CD8-positive, alpha-beta memory T cell (primary cell): Measurements from ENCODE around the gene HAUS3. TPM values are rescaled to one million over a fixed set of nuclear protein-coding genes. Genes with fewer than 3 reads are reported as not detected.

Source experiments
- CTCF ChIA-PET: fragments of 350-600 bp; sonication (Branson Sonifier 250); formaldehyde crosslinking; loops from one replicate; lab custom pipeline; 2021; ENCODE audit warnings: antibody characterized with exemption; lab: Charles Lee
- POLR2A ChIA-PET: fragments of 350-600 bp; sonication (Branson Sonifier 250); formaldehyde crosslinking; loops from one replicate; lab custom pipeline; 2021; ENCODE audit warnings: antibody characterized with exemption; lab: Charles Lee
- DNase-seq, 5 donors: peaks; one replicate each; pipeline versions ENCODE4 v3.0.0 to v3.0.0-alpha.2; 2020 to 2022; ENCODE audit warnings: mixed read lengths in 1 of 5
- H3K27ac ChIP-seq: one replicate; pipeline ENCODE4 v1.7.0; 2013; ENCODE audit warnings: low read depth, mild to moderate bottlenecking, low read length, moderate library complexity
- H3K27me3 ChIP-seq: 2 replicates; pipeline ENCODE4 v1.7.0; 2013; ENCODE audit warnings: low read length, mild to moderate bottlenecking; ENCODE audit not compliant: insufficient read depth, poor library complexity, severe bottlenecking
- H3K36me3 ChIP-seq: 2 replicates; pipeline ENCODE4 v1.7.0; 2013; ENCODE audit warnings: mild to moderate bottlenecking, low read length, moderate library complexity; ENCODE audit not compliant: insufficient read depth
- H3K4me1 ChIP-seq: 2 replicates; pipeline ENCODE4 v1.7.0; 2013; ENCODE audit warnings: mild to moderate bottlenecking, low read length, moderate library complexity; ENCODE audit not compliant: insufficient read depth
- H3K4me3 ChIP-seq: 2 replicates; pipeline ENCODE4 v1.7.0; 2013; ENCODE audit warnings: mild to moderate bottlenecking, low read length
- H3K9me3 ChIP-seq: 2 replicates; pipeline ENCODE4 v1.7.0; 2013; ENCODE audit warnings: mild to moderate bottlenecking, low read length
- H3K27ac Mint-ChIP-seq, 8 donors: one replicate each; pipeline ENCODE4 v1.8.0; 2020 to 2021; ENCODE audit warnings: mixed read lengths in 8 of 8, mild to moderate bottlenecking in 6 of 8, inconsistent platforms in 3 of 8, moderate library complexity in 3 of 8
- H3K27me3 Mint-ChIP-seq, 2 donors: one replicate each; pipeline ENCODE4 v1.8.0; 2020 to 2021; ENCODE audit warnings: mixed read lengths in 2 of 2, mild to moderate bottlenecking in 1 of 2, moderate library complexity in 1 of 2
- H3K36me3 Mint-ChIP-seq, 3 donors: one replicate each; pipeline ENCODE4 v1.8.0; 2020 to 2021; ENCODE audit warnings: mixed read lengths in 3 of 3, inconsistent platforms in 1 of 3, mild to moderate bottlenecking in 1 of 3
- H3K4me1 Mint-ChIP-seq, 3 donors: one replicate each; pipeline ENCODE4 v1.8.0; 2020 to 2021; ENCODE audit warnings: mixed read lengths in 3 of 3, inconsistent platforms in 1 of 3, mild to moderate bottlenecking in 1 of 3
- H3K4me3 Mint-ChIP-seq, 7 donors: one replicate each; pipeline ENCODE4 v1.8.0; 2020 to 2021; ENCODE audit warnings: mixed read lengths in 7 of 7, mild to moderate bottlenecking in 6 of 7, moderate library complexity in 4 of 7, inconsistent platforms in 2 of 7
- H3K9me3 Mint-ChIP-seq, 5 donors: one replicate each; pipeline ENCODE4 v1.8.0; 2020 to 2022; ENCODE audit warnings: mixed read lengths in 5 of 5, mild to moderate bottlenecking in 3 of 5, moderate library complexity in 2 of 5, inconsistent platforms in 1 of 5
- polyA plus RNA-seq: library from polyadenylated mRNA; unstranded; fragments of 300-500 nt; fragmentation: Illumina TruSeq; gene quantifications from one replicate; pipeline ENCODE4 v1.2.3, GENCODE V29; 2021
- total RNA-seq, 2 experiments: library from RNA; stranded (reverse); gene quantifications; one replicate each; pipeline ENCODE4 v1.2.3, GENCODE V29; 2021

The HAUS3 gene
- total and polyA plus RNA-seq, 3 experiments from 2014 or later = 23.8 to 26.6 (median 23.9) TPM

- H3K4me1 ChIP-seq = no peaks in the 10 kb centered on the region
- H3K9me3 ChIP-seq = no peaks in the 10 kb centered on the region
- H3K4me3 ChIP-seq = no peak overlapping the region
- Mint-ChIP-seq H3K27me3 (peaks cover 0 to 3% of the 10 kb centered on the region in 2 donors), H3K9me3 (no peaks in the 10 kb centered on the region), H3K36me3 (peaks cover 0 to 16% (median 5%) of the 10 kb centered on the region in 3 donors), H3K4me3 (no peak overlapping the region), H3K27ac (no peak overlapping the region), H3K4me1 (peaks cover 0 to 3% (median 0%) of the 10 kb centered on the region in 3 donors)
- DNase-seq = no peak
- ChIA-PET CTCF (no interaction called here), POLR2A (no interaction called here)
- H3K27ac ChIP-seq = no peak overlapping the region
- H3K36me3 ChIP-seq = no peaks in the 10 kb centered on the region
- H3K27me3 ChIP-seq = no peaks in the 10 kb centered on the region
Measured at GRCh38 chr4:2274320-2275043, 32.6 kb upstream of the HAUS3 start.

DNA sequence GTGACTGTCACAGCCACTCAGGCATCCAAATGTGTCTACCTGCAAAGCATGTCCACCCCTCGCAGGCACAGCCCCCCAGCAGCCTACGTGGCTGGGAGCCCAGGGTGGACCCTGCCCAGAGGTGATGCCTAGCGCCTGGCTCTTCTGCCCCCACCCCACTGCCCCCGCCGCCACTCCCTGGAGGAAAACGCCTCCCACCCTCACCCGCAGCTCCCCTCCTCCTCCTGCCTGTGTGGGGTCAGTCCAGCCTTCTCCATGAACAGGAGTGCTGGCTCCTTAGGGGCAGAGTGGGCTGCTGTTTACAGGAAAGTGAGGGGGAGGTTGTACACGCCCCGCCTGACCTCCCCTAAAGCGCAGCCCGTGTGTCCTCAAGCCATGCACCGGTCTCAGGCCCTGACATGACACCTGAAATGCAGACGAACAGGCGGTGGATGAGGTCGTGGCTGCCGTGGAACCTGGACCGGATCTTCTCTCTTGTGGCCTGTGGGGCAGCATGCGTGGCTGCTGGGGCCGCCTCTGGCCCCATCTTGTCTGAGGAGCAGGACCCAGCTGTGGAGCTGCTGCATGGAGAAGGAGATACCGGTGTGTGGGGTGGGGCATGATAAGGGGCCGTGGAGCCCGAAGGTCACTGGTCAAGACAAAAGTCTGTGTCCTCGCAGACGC, 31.9 kb upstream of the HAUS3 start:
- Mint-ChIP-seq H3K4me1 (peaks cover 0 to 3% (median 0%) of the 10 kb centered on the region in 3 donors), H3K27me3 (peaks cover 0 to 3% of the 10 kb centered on the region in 2 donors), H3K36me3 (peaks cover 0 to 16% (median 5%) of the 10 kb centered on the region in 3 donors), H3K27ac (peak overlapping the region in 1 of 8 donors; percentile 58), H3K9me3 (no peaks in the 10 kb centered on the region), H3K4me3 (no peak overlapping the region)
- H3K9me3 ChIP-seq = no peaks in the 10 kb centered on the region
- no peak for DNase-seq
- no peaks in the 10 kb centered on the region for H3K27me3 ChIP-seq
- H3K4me3 ChIP-seq = no peak overlapping the region
- H3K4me1 ChIP-seq = no peaks in the 10 kb centered on the region
- no peak overlapping the region for H3K27ac ChIP-seq
- ChIA-PET POLR2A (no interaction called here), CTCF (no interaction called here)
- no peaks in the 10 kb centered on the region for H3K36me3 ChIP-seq

DNA sequence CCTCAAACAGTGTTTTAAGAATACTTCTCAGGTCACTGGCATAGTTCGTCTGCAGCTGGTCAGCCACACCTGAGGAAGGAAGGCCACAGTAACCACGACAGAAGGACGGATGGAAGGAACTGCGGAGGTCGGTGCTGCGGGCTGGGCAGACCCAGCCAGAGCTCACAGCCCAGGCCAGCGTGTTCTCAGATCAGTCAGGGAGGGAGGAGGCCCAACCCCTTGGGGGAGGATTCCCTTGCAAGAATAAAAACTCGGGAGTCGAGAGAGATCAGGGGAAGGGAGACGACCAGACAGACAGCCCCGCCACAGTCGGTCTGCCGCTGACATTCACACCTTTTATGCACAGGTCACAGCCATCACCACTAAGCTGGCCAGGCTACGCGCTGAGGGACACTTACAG, 31.3 kb upstream of the HAUS3 start:
- Histone ChIP-seq H3K4me1 (no peaks in the 10 kb centered on the region), H3K27ac (no peak overlapping the region), H3K27me3 (no peaks in the 10 kb centered on the region), H3K9me3 (no peaks in the 10 kb centered on the region), H3K4me3 (no peak overlapping the region), H3K36me3 (no peaks in the 10 kb centered on the region)
- ChIA-PET CTCF (no interaction called here), POLR2A (no interaction called here)
- Mint-ChIP-seq H3K27me3 (peaks cover 0 to 3% of the 10 kb centered on the region in 2 donors), H3K4me3 (no peak overlapping the region), H3K4me1 (peaks cover 0 to 3% (median 0%) of the 10 kb centered on the region in 3 donors), H3K9me3 (no peaks in the 10 kb centered on the region), H3K36me3 (peaks cover 0 to 16% (median 5%) of the 10 kb centered on the region in 3 donors), H3K27ac (peak overlapping the region in 1 of 8 donors; percentile 35)
- DNase-seq = no peak

DNA sequence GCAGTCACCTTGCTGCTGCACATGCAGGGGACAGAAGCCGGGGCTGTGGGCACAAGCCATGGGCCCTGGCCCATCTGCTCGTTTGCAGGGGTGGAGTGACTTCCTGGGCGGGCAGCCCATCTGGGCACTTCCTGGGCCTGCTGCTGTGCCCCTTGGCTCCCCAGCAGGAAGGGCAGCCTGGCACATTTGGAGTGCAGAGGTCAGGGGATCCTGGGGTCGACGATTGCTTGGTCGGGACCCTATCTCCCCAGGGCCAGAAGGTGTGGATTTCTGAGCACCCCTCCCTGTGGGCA, 30.9 kb upstream of the HAUS3 start:
- no peak overlapping the region for H3K4me3 ChIP-seq
- H3K4me1 Mint-ChIP-seq = peaks cover 0 to 3% (median 0%) of the 10 kb centered on the region in 3 donors
- H3K4me3 Mint-ChIP-seq = no peak overlapping the region
- H3K36me3 ChIP-seq = no peaks in the 10 kb centered on the region
- no peaks in the 10 kb centered on the region for H3K4me1 ChIP-seq
- H3K27me3 Mint-ChIP-seq = peaks cover 0 to 3% of the 10 kb centered on the region in 2 donors
- H3K27ac ChIP-seq = no peak overlapping the region
- ChIA-PET POLR2A (no interaction called here), CTCF (no interaction called here)
- H3K9me3 ChIP-seq = no peaks in the 10 kb centered on the region
- H3K9me3 Mint-ChIP-seq = no peaks in the 10 kb centered on the region
- DNase-seq = no peak
- H3K27ac Mint-ChIP-seq = no peak overlapping the region
- peaks cover 0 to 16% (median 5%) of the 10 kb centered on the region in 3 donors for H3K36me3 Mint-ChIP-seq
- H3K27me3 ChIP-seq = no peaks in the 10 kb centered on the region

- Mint-ChIP-seq H3K27me3 (peaks cover 0 to 3% of the 10 kb centered on the region in 2 donors), H3K4me3 (no peak overlapping the region), H3K9me3 (no peaks in the 10 kb centered on the region), H3K27ac (peak overlapping the region in 2 of 8 donors; percentile 50 to 52), H3K4me1 (peaks cover 0 to 3% (median 0%) of the 10 kb centered on the region in 3 donors), H3K36me3 (peaks cover 0 to 16% (median 5%) of the 10 kb centered on the region in 3 donors)
- Histone ChIP-seq H3K36me3 (no peaks in the 10 kb centered on the region), H3K9me3 (no peaks in the 10 kb centered on the region), H3K27me3 (no peaks in the 10 kb centered on the region), H3K4me3 (no peak overlapping the region), H3K27ac (no peak overlapping the region), H3K4me1 (no peaks in the 10 kb centered on the region)
- CTCF ChIA-PET = interaction anchor here (1.3 kb wide), 1 partner anchor 10 kb away, joined by 5 read pairs; no protein-coding TSS in a partner anchor
- DNase-seq = no peak
- POLR2A ChIA-PET = no interaction called here
Measured at GRCh38 chr4:2272026-2272827, 30.3 kb upstream of the HAUS3 start.

DNA sequence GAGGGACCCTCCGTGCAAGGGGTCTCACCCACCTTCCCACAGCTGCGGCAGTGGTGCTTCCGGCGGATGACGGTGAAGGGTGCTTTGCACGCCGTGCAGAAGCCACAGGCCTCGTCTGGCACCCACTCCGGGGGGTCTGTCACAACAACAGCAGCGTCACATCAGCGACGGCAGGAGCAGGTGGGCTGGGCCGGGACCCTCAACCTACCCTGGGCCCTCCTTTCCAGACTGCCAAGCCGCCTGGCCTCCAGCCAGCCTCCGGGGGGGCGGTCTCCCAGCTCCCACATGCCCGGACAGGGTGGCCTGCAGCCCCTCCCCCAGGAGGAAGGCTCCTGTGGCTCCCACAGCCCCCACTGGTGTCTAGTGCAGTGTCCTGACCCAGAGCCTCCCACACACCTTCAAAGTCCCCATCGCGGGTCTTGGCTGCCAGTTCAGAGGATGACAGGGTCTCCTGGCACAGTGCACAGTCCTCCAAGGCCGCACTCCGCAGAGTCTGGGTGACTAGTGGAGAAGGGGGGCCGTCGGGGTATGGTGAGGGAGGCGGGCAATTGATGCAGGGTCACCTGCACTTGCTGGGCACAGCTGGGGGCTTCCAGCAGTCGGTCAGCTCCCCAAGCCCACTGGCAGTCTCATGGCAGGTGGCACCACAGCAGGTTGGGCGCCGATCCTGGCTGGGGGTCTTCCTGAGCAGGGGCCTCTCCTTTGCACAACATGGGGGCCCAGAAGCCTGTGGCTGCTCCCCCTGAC, 29.5 kb upstream of the HAUS3 start:
- Mint-ChIP-seq H3K27ac (no peak overlapping the region), H3K36me3 (peaks cover 0 to 16% (median 5%) of the 10 kb centered on the region in 3 donors), H3K27me3 (peaks cover 0 to 3% of the 10 kb centered on the region in 2 donors), H3K9me3 (no peaks in the 10 kb centered on the region), H3K4me3 (no peak overlapping the region), H3K4me1 (peaks cover 0 to 3% (median 0%) of the 10 kb centered on the region in 3 donors)
- H3K36me3 ChIP-seq = no peaks in the 10 kb centered on the region
- CTCF ChIA-PET = interaction anchor here (1.3 kb wide), 1 partner anchor 10 kb away, joined by 5 read pairs; no protein-coding TSS in a partner anchor
- no peaks in the 10 kb centered on the region for H3K4me1 ChIP-seq
- H3K9me3 ChIP-seq = no peaks in the 10 kb centered on the region
- H3K27me3 ChIP-seq = no peaks in the 10 kb centered on the region
- H3K4me3 ChIP-seq = no peak overlapping the region
- no peak for DNase-seq
- no peak overlapping the region for H3K27ac ChIP-seq
- POLR2A ChIA-PET = no interaction called here

DNA sequence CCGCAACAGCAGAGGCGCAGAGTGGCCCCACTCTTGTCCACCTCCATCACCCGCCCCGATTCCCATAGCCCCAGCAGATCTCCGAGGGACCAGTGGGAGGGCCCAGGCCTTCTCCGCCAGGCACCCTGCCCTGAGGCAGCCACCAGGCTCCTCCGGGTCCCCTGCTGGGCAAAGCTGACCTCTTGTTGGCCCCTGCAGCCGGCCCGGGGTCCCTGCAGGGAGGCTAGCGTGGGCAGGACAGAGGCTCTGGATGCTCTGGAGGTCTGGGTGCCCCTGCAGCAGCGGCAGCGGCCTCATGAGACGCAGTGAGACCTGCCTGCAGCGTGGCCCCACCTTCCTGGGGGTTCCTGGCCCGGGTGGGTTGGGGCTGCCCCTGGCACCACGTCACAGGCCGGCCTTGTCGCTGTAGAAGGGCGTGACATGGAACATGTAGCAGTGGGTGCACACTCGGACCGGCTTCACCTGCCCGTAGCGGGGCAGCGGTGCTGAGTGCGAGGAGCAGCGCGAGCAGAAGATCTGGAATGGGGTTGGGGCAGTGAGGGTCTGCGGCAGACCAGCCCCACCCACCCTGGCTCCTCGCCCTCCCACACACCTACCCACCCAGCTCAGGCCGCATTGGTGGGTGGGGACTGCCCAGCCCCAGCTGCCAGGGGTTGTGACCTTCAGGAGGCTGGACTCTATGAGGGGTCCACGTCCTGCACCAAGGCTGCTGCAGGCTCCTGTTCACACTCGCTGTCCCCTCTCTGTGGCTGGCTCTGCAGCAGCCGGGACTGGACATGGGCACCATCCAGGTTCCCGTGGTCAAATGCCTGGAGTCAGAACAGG, 28.6 kb upstream of the HAUS3 start:
- CTCF ChIA-PET = no interaction called here
- H3K36me3 ChIP-seq = no peaks in the 10 kb centered on the region
- peaks cover 0 to 3% of the 10 kb centered on the region in 2 donors for H3K27me3 Mint-ChIP-seq

More for the DNA sequence above, 28.6 kb upstream of the HAUS3 start:
- H3K4me1 Mint-ChIP-seq = peaks cover 0 to 3% (median 0%) of the 10 kb centered on the region in 3 donors
- H3K9me3 Mint-ChIP-seq = no peaks in the 10 kb centered on the region
- POLR2A ChIA-PET = no interaction called here
- H3K27ac ChIP-seq = no peak overlapping the region
- no peaks in the 10 kb centered on the region for H3K4me1 ChIP-seq
- H3K36me3 Mint-ChIP-seq = peaks cover 0 to 16% (median 5%) of the 10 kb centered on the region in 3 donors
- DNase-seq = no peak
- no peak overlapping the region for H3K4me3 Mint-ChIP-seq
- no peak overlapping the region for H3K4me3 ChIP-seq
- no peak overlapping the region for H3K27ac Mint-ChIP-seq
- H3K27me3 ChIP-seq = no peaks in the 10 kb centered on the region
- no peaks in the 10 kb centered on the region for H3K9me3 ChIP-seq
